ENCODE data around the gene MEGF11.

The MEGF11 gene

DNA sequence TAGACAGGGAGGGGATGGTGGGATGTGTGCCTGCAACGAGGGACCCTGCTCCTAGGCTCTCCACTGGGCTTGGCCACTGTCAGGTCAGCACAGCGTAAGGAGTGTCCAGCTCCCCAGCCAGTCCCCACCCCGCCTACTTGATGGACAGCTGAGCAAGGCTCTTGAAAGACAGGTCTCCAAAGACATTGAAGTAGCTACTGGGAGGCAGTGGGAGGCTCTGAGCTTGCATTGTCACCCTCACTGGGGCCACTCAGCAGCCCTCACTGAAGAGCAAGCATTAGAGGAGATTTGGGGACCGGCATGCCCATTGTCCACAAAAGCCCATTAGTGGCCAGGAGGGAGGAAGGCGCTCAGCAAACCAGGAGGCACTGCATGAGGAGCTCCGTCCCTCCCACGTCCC, 146.5 kb downstream of the MEGF11 start:
- TF ChIP-seq POLR2A (IDR thresholded peaks at IDR 0.05; ENCODE audit: low read depth, low read length), result no peak
- DNase-seq (ENCODE audit: insufficient read length, low spot score) (no peak), FAIRE-seq (no peak)

DNA sequence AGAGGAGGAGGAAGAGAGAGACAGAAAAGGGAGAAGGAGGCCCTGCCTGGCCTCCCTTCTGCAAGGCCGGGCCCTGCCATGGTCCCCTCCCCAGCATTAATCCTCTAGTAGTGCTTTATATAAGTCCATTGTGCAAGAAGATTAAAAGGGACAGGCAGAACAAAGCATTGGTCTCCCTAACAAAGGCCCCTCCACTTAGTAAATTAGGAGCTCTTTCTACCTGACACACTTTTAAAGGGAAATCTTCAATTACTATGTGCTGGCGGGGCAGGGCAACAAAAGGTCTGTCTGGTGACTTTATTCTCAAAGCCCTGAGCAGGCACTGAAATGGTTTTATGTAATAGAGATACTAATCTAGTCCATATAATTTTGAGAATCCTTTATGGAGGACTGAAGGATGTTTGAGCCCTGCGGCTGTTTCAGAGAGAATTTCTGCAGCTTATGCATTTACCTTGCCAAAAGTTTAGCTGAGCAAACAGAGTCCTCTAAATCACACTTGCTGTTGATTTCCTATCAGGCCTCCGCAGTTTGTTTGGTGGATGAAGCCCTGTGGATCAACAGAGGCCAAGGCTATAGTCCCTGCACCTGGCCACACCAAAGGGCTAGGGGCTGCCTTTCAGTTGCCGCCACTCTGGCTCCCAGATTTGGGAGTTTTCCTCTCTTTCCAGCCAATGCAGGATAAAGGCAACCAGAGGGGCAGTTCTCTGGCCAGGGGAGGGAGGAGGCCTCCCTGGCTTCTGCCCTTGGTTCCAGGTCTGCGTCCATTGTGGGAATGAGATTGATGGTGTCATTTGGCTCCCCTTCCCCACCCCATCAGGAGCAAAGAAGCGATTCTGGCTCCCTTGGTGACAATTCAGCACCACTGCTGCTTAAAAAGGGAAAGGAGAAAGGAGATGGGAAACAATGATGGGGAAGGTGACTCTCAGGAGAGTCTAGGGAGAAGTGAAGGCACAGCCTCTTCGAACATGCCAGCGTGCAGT, 148.0 kb downstream of the MEGF11 start:
- no peak for DNase-seq (ENCODE audit: insufficient read length, low spot score)

GRCh38 chr15:66103293-66103590, 150.3 kb downstream of the MEGF11 start:
- DNase-seq (ENCODE audit: insufficient read length, low spot score) (no peak), FAIRE-seq (no peak)
- no peak for TF ChIP-seq TAF1 (IDR thresholded peaks at IDR 0.05; ENCODE audit: low read depth, low read length)
- no peak for TF ChIP-seq POU2F2 (IDR thresholded peaks at IDR 0.05; ENCODE audit: low read depth, low read length)
- TF ChIP-seq POLR2A (IDR thresholded peaks at IDR 0.05; ENCODE audit: low read depth, low read length), result no peak

More for the DNA sequence above, 148.0 kb downstream of the MEGF11 start:
- no peak for TF ChIP-seq POLR2AphosphoS5 (IDR thresholded peaks at IDR 0.05; ENCODE audit: low read depth, low read length)
- TF ChIP-seq POLR2A (IDR thresholded peaks at IDR 0.05; ENCODE audit: low read depth, low read length), result no peak
- TF ChIP-seq POU2F2 (IDR thresholded peaks at IDR 0.05; ENCODE audit: low read depth, low read length), result no peak
- TF ChIP-seq TAF1 (IDR thresholded peaks at IDR 0.05; ENCODE audit: low read depth, low read length), result no peak
- TF ChIP-seq SPI1 (IDR thresholded peaks at IDR 0.05; ENCODE audit: low read depth, low read length), result no peak
- no peak for TF ChIP-seq PAX5 (IDR thresholded peaks at IDR 0.05; ENCODE audit: insufficient read depth, low read length, severe bottlenecking)
- no peak for FAIRE-seq

DNA sequence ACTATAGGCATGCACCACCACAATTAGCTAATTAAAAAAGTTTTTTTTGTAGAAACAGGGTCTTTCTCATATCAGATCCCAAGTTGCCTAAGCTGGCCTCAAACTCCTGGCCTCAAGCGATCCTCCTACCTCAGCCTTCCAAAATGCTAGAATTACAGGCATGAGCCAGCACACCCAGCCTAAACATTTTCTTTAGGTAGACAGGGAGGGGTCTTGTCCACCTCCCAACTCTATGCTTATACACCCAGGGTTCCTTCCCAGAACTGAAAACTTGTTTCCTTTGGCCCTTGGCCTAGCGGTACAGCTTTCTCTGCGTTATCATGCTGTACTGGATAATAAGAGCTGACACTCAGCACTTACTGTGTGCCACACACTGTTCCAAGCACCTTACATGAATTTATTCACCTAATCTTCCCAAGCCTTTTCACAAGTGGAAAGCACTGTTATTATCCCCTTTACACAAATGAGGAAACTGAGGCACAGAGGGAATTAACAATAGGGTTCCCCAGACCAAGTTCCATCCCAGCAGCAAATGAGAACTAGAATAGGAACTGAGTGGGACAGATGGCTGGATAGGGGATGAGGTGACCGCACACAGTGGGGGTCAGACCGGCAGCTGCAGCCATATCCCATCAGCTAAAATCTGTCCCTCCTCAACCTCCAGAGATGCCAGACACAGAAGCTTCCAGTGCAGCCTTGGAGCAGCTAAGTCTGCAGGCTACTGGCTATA, 150.8 kb downstream of the MEGF11 start:
- FAIRE-seq (no peak), DNase-seq (ENCODE audit: insufficient read length, low spot score) (no peak)
- TF ChIP-seq POLR2A (IDR thresholded peaks at IDR 0.05; ENCODE audit: low read depth, low read length), result no peak
- no peak for TF ChIP-seq TAF1 (IDR thresholded peaks at IDR 0.05; ENCODE audit: low read depth, low read length)
- TF ChIP-seq POLR2AphosphoS5 (IDR thresholded peaks at IDR 0.05; ENCODE audit: low read depth, low read length), result no peak
- no peak for TF ChIP-seq SPI1 (IDR thresholded peaks at IDR 0.05; ENCODE audit: low read depth, low read length)
- no peak for TF ChIP-seq PAX5 (IDR thresholded peaks at IDR 0.05; ENCODE audit: insufficient read depth, low read length, severe bottlenecking)

DNA sequence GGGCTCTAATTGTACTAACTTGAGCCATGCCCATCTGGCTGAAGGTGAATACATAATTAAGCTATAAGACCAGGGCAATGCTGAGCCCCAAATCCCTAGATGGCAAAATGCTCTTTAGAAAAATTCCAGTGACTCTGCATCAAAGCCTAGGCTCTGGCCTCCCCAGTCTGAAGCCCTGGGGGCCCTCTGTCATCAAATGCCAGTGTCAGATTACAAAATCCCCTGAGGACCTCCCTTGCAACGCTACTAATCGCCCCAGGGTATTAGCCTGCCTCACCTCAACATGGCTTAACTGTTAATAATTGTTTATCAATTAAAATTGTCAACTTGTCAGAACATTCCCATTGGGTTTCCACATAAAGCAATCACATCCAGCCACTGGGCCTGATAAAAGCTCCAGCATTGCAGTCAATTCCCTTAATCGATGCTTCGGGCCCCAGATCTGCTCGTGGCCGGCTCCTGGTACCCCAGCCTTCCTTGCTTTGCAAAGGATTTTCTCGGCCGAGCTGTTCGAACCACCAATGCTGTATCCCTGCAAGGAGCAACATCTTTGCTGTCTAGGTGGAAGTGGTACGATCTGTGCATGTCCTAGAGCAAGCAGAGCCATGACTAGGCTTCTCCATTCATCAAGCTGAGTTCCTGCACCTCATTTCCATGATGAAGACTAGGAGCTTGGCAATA, 151.7 kb downstream of the MEGF11 start:
- DNase-seq (ENCODE audit: insufficient read length, low spot score) (no peak), FAIRE-seq (no peak)
- TF ChIP-seq SPI1 (IDR thresholded peaks at IDR 0.05; ENCODE audit: low read depth, low read length) (no peak), POU2F2 (IDR thresholded peaks at IDR 0.05; ENCODE audit: low read depth, low read length) (no peak), POLR2AphosphoS5 (IDR thresholded peaks at IDR 0.05; ENCODE audit: low read depth, low read length) (no peak), POLR2A (IDR thresholded peaks at IDR 0.05; ENCODE audit: low read depth, low read length) (no peak), TAF1 (IDR thresholded peaks at IDR 0.05; ENCODE audit: low read depth, low read length) (no peak), PAX5 (IDR thresholded peaks at IDR 0.05; ENCODE audit: insufficient read depth, low read length, severe bottlenecking) (no peak)

DNA sequence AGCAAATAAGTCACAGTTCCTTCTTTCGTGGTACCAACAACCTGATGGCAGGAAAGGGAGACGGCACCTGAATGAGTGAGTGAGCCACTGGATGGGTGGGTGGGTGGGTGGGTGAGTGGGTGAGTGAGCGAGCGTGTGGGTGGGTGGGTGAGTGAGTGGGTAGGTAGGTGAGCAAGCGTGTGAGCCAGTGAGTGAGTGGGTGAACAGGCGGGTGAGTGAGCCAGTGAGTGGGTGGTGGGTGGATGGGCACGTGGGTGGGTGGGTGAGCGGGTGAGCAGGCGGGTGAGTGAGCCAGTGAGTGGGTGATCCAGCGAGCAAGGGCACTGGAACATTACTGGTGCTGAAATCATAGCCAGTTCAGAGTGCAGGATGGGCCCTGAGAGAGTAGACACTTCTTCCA, 152.8 kb downstream of the MEGF11 start:
- TF ChIP-seq POLR2A (IDR thresholded peaks at IDR 0.05; ENCODE audit: low read depth, low read length), result no peak
- TF ChIP-seq PAX5 (IDR thresholded peaks at IDR 0.05; ENCODE audit: insufficient read depth, low read length, severe bottlenecking), result no peak
- no peak for TF ChIP-seq SPI1 (IDR thresholded peaks at IDR 0.05; ENCODE audit: low read depth, low read length)
- no peak for TF ChIP-seq POLR2AphosphoS5 (IDR thresholded peaks at IDR 0.05; ENCODE audit: low read depth, low read length)
- no peak for TF ChIP-seq TAF1 (IDR thresholded peaks at IDR 0.05; ENCODE audit: low read depth, low read length)
- TF ChIP-seq POU2F2 (IDR thresholded peaks at IDR 0.05; ENCODE audit: low read depth, low read length), result no peak
- no peak for FAIRE-seq
- DNase-seq (ENCODE audit: insufficient read length, low spot score), result no peak

- FAIRE-seq (no peak), DNase-seq (ENCODE audit: insufficient read length, low spot score) (no peak)
- TF ChIP-seq SPI1 (IDR thresholded peaks at IDR 0.05; ENCODE audit: low read depth, low read length) (no peak), POLR2A (IDR thresholded peaks at IDR 0.05; ENCODE audit: low read depth, low read length) (no peak), TAF1 (IDR thresholded peaks at IDR 0.05; ENCODE audit: low read depth, low read length) (no peak), POU2F2 (IDR thresholded peaks at IDR 0.05; ENCODE audit: low read depth, low read length) (no peak), PAX5 (IDR thresholded peaks at IDR 0.05; ENCODE audit: insufficient read depth, low read length, severe bottlenecking) (no peak), POLR2AphosphoS5 (IDR thresholded peaks at IDR 0.05; ENCODE audit: low read depth, low read length) (no peak)
These were observed 153.4 kb downstream of the MEGF11 start for GRCh38 chr15:66099950-66100671.

DNA sequence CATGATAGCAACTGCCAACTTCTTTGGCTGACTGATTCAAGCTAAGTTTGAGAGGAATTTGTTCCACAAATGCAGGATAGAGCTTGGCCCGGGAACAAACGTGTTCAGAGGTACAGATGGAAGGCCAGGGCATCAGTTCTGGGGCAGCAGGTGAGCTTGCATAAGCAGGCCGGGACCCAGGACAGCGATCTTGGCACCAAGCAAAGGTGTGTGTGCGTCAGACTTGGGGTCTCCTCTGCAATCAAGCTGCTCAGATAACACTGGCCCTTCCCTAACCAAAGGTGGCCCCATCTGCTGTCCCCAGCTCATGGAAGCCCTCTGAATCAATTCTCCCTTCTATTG, 155.6 kb downstream of the MEGF11 start:
- no peak for TF ChIP-seq POLR2A (IDR thresholded peaks at IDR 0.05; ENCODE audit: low read depth, low read length)
- DNase-seq (ENCODE audit: insufficient read length, low spot score), result no peak
- no peak for FAIRE-seq

GRCh38 chr15:66097151-66098021, 156.2 kb downstream of the MEGF11 start:
- TF ChIP-seq SPI1 (IDR thresholded peaks at IDR 0.05; ENCODE audit: low read depth, low read length), result no peak
- no peak for TF ChIP-seq POLR2AphosphoS5 (IDR thresholded peaks at IDR 0.05; ENCODE audit: low read depth, low read length)
- no peak for TF ChIP-seq PAX5 (IDR thresholded peaks at IDR 0.05; ENCODE audit: insufficient read depth, low read length, severe bottlenecking)
- no peak for TF ChIP-seq POU2F2 (IDR thresholded peaks at IDR 0.05; ENCODE audit: low read depth, low read length)
- TF ChIP-seq TAF1 (IDR thresholded peaks at IDR 0.05; ENCODE audit: low read depth, low read length), result no peak
- TF ChIP-seq POLR2A (IDR thresholded peaks at IDR 0.05; ENCODE audit: low read depth, low read length), result no peak
- FAIRE-seq (no peak), DNase-seq (ENCODE audit: insufficient read length, low spot score) (no peak)

Data from GM12891 (cell line).